Measurements from ENCODE around the gene FBXO38. TPM values are rescaled to one million over a fixed set of nuclear protein-coding genes. Genes with fewer than 3 reads are reported as not detected.

FBXO38 gene
- total RNA-seq, 1 experiment from 2014 or later = 35.8 TPM

GRCh38 chr5:148353634-148354033 lies 30.1 kb upstream of the FBXO38 start (continued):
- TF ChIP-seq HMGA2 (CRISPR knock-in tag; IDR thresholded peaks at IDR 0.05) (no peak), FOXP1 (CRISPR knock-in tag; IDR thresholded peaks at IDR 0.05; ENCODE audit: borderline replicate concordance) (no peak)

- TF ChIP-seq SP1 (CRISPR knock-in tag; conservative IDR thresholded peaks at IDR 0.05) = no peak
- TF ChIP-seq ZMAT4 (CRISPR knock-in tag; IDR thresholded peaks at IDR 0.05) = no peak
- no peak for TF ChIP-seq HMGA2 (CRISPR knock-in tag; IDR thresholded peaks at IDR 0.05)
- no peak for TF ChIP-seq JAZF1 (CRISPR knock-in tag; IDR thresholded peaks at IDR 0.05)
- no peak for TF ChIP-seq E2F5 (CRISPR knock-in tag; IDR thresholded peaks at IDR 0.05)
- TF ChIP-seq IRF1 (CRISPR knock-in tag; IDR thresholded peaks at IDR 0.05) = no peak
- no peak for TF ChIP-seq KAT7 (CRISPR knock-in tag; IDR thresholded peaks at IDR 0.05; ENCODE audit: borderline replicate concordance)
- no peak for TF ChIP-seq AR (CRISPR knock-in tag; IDR thresholded peaks at IDR 0.05)
- no peak for TF ChIP-seq CDX4 (CRISPR knock-in tag; IDR thresholded peaks at IDR 0.05; ENCODE audit: borderline replicate concordance)
- no peak for TF ChIP-seq SOX15 (CRISPR knock-in tag; IDR thresholded peaks at IDR 0.05)
- TF ChIP-seq TP53 (CRISPR knock-in tag; IDR thresholded peaks at IDR 0.05) = no peak
- no peak for TF ChIP-seq NR1H2 (CRISPR knock-in tag; IDR thresholded peaks at IDR 0.05)
- TF ChIP-seq MAX (CRISPR knock-in tag; IDR thresholded peaks at IDR 0.05) = no peak
- no peak for TF ChIP-seq ELF4 (CRISPR knock-in tag; IDR thresholded peaks at IDR 0.05; ENCODE audit: low read depth)
- no peak for TF ChIP-seq ATF1 (CRISPR knock-in tag; IDR thresholded peaks at IDR 0.05)
- no peak for TF ChIP-seq ZNF263 (CRISPR knock-in tag; IDR thresholded peaks at IDR 0.05; ENCODE audit: low read depth)
- Mint-ChIP-seq H3K27ac (no peak overlapping the region), H3K36me3 (0 out of 2 replicates have a peak, but pooled peaks cover 3% of the 10 kb centered on the region), H3K27me3 (ENCODE audit: low read depth) (peaks cover 5% of the 10 kb centered on the region), H3K4me1 (no peaks in the 10 kb centered on the region), H3K9me3 (peaks cover 13% of the 10 kb centered on the region), H3K4me3 (no peak overlapping the region)
- DNase-seq (ENCODE audit: low spot score) (no peak), ATAC-seq (no peak)
- ChIA-PET POLR2A (no interaction called here), CTCF (interaction anchor here (1.1 kb wide), 1 partner anchor 11 kb away, joined by 5 read pairs; no protein-coding TSS in a partner anchor)
Observed at GRCh38 chr5:148364343-148364742, 19.4 kb upstream of the FBXO38 start.

GRCh38 chr5:148368299-148368698 lies 15.5 kb upstream of the FBXO38 start:
- Mint-ChIP-seq H3K36me3 (0 out of 2 replicates have a peak, but pooled peaks cover 3% of the 10 kb centered on the region), H3K9me3 (peaks cover 13% of the 10 kb centered on the region), H3K27ac (no peak overlapping the region), H3K27me3 (ENCODE audit: low read depth) (peaks cover 5% of the 10 kb centered on the region; the same call in 1 of the 2 replicates), H3K4me3 (no peak overlapping the region), H3K4me1 (no peaks in the 10 kb centered on the region)
- CTCF ChIA-PET = no interaction called here
- ATAC-seq = no peak
- POLR2A ChIA-PET = no interaction called here
- no peak for DNase-seq (ENCODE audit: low spot score)
- TF ChIP-seq ZNF232 (CRISPR knock-in tag; IDR thresholded peaks at IDR 0.05) (no peak), ZNF423 (CRISPR knock-in tag; IDR thresholded peaks at IDR 0.05) (no peak), SP1 (CRISPR knock-in tag; conservative IDR thresholded peaks at IDR 0.05) (no peak), ZNF671 (CRISPR knock-in tag; IDR thresholded peaks at IDR 0.05) (no peak), GABPB1 (CRISPR knock-in tag; IDR thresholded peaks at IDR 0.05) (no peak), NFATC4 (CRISPR knock-in tag; IDR thresholded peaks at IDR 0.05) (no peak), ATF3 (CRISPR knock-in tag; conservative IDR thresholded peaks at IDR 0.05) (no peak), ARID4B (CRISPR knock-in tag; IDR thresholded peaks at IDR 0.05; ENCODE audit: borderline replicate concordance) (no peak)
